ENCODE data around the gene VWA3A. TPM values are rescaled to one million over a fixed set of nuclear protein-coding genes. Genes with fewer than 3 reads are reported as not detected.
"Not testable (repeated sequence)": the region's sequence is repeated elsewhere in the genome, so short reads cannot be mapped to it uniquely, and the experiment has no call there.

VWA3A gene
- total RNA-seq, 1 donor: 0.36 TPM

DNA sequence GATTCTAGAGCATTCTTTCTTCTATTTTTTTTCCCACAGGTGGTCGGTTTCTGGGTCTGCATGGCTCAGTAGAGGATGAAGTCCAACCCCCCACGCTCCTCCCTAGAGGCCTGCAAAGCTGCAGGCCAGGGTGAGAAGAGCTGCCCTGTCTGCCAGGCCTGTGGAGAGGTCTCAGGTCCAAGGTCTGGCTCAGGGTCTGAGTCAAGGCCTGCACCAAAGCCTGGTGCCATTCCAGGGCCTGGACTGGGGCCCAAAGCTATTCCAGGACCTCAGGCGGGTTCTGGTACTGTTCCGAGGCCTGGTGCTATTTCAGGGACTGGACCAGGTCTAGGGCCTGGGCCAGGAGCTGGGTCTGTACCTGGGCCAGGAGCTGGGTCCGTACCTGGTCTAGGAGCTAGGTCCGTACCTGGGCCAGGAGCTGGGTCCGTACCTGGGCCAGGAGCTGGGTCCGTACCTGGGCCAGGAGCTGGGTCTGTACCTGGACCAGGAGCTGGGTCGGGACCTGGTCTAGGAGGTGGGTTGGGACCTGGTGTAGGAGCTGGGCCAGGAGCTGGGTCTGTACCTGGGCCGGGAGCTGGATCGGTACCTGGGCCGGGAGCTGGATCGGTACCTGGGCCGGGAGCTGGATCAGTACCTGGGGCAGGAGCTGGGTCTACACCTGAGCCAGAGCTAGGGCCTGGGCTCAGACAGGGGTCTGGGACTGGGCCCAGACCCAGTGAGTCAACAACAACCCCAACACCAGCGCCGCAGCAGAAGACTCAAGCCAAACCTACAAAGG lies 73.4 kb downstream of the VWA3A start:
- no peak overlapping the region for H3K4me2 ChIP-seq (ENCODE audit: insufficient read depth, low read length)
- no peaks in the 10 kb centered on the region for H3K4me1 ChIP-seq (ENCODE audit: insufficient read depth, low read length)
- no peaks in the 10 kb centered on the region for H3K79me2 ChIP-seq (ENCODE audit: insufficient read depth, low read length)
- H3K4me3 ChIP-seq (ENCODE audit: insufficient read depth, low read length): no peak overlapping the region
- no peak overlapping the region for H3K27ac ChIP-seq (ENCODE audit: low read depth, low read length)
- no peaks in the 10 kb centered on the region for H3K36me3 ChIP-seq (ENCODE audit: insufficient read depth, low read length)
- TF ChIP-seq CTCF (IDR thresholded peaks at IDR 0.05; ENCODE audit: extremely low read depth, low read depth, low read length): no peak
- DNase-seq (ENCODE audit: insufficient read length, low spot score, missing footprints): no peak
- H2AFZ ChIP-seq (ENCODE audit: low read length): no peak overlapping the region
- no peaks in the 10 kb centered on the region for H3K9me3 ChIP-seq (ENCODE audit: low read depth, low read length)
- peaks cover 11% of the 10 kb centered on the region for H3K27me3 ChIP-seq (ENCODE audit: insufficient read depth, low read length)
- H4K20me1 ChIP-seq (ENCODE audit: insufficient read depth, low read length): no peaks in the 10 kb centered on the region

- TF ChIP-seq CTCF (IDR thresholded peaks at IDR 0.05; ENCODE audit: extremely low read depth, low read depth, low read length): no peak
- H3K79me2 ChIP-seq (ENCODE audit: insufficient read depth, low read length): no peaks in the 10 kb centered on the region
Observed at GRCh38 chr16:22171953-22172352, 79.6 kb downstream of the VWA3A start.

DNA sequence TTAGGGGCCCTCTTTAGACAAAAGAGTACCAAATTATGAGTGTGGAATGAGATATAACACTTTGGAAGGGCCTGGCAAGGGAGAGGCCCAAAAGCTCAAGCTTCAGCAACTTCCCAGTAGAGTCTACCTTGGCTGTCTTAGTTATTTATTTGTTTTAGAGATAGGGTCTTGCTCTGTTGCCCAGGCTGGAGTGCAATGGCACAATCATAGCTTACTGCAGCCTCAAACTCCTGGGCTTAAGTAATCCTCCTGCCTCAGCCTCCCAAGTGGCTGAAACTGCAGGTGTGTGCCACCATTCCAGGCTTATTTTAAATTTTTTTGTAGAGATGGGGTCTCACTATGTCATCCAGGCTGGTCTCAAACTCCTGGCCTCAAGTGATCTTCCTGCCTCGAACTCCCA lies 80.3 kb downstream of the VWA3A start:
- not testable (repeated sequence) for H3K27me3 ChIP-seq (ENCODE audit: insufficient read depth, low read length); H3K36me3 ChIP-seq (ENCODE audit: insufficient read depth, low read length)

More at GRCh38 chr16:22171953-22172352, 79.6 kb downstream of the VWA3A start:
- H3K36me3 ChIP-seq (ENCODE audit: insufficient read depth, low read length): no peaks in the 10 kb centered on the region
- no peak overlapping the region for H2AFZ ChIP-seq (ENCODE audit: low read length)
- no peaks in the 10 kb centered on the region for H4K20me1 ChIP-seq (ENCODE audit: insufficient read depth, low read length)
- no peaks in the 10 kb centered on the region for H3K9me3 ChIP-seq (ENCODE audit: low read depth, low read length)
- no peaks in the 10 kb centered on the region for H3K4me1 ChIP-seq (ENCODE audit: insufficient read depth, low read length)
- H3K4me3 ChIP-seq (ENCODE audit: insufficient read depth, low read length): no peak overlapping the region
- peaks cover 5% of the 10 kb centered on the region for H3K27me3 ChIP-seq (ENCODE audit: insufficient read depth, low read length)
- H3K4me2 ChIP-seq (ENCODE audit: insufficient read depth, low read length): no peak overlapping the region
- no peak overlapping the region for H3K27ac ChIP-seq (ENCODE audit: low read depth, low read length)
- no peak for DNase-seq (ENCODE audit: insufficient read length, low spot score, missing footprints)

GRCh38 chr16:22174642-22175041 lies 82.3 kb downstream of the VWA3A start:
- H3K4me1 ChIP-seq (ENCODE audit: insufficient read depth, low read length): no peaks in the 10 kb centered on the region
- H3K9me3 ChIP-seq (ENCODE audit: low read depth, low read length): no peaks in the 10 kb centered on the region
- H3K36me3 ChIP-seq (ENCODE audit: insufficient read depth, low read length): no peaks in the 10 kb centered on the region
- no peak overlapping the region for H3K4me3 ChIP-seq (ENCODE audit: insufficient read depth, low read length)
- H3K27me3 ChIP-seq (ENCODE audit: insufficient read depth, low read length): peaks cover 5% of the 10 kb centered on the region
- H3K27ac ChIP-seq (ENCODE audit: low read depth, low read length): no peak overlapping the region
- H2AFZ ChIP-seq (ENCODE audit: low read length): no peak overlapping the region
- no peak for DNase-seq (ENCODE audit: insufficient read length, low spot score, missing footprints)
- no peak overlapping the region for H3K4me2 ChIP-seq (ENCODE audit: insufficient read depth, low read length)
- no peaks in the 10 kb centered on the region for H4K20me1 ChIP-seq (ENCODE audit: insufficient read depth, low read length)
- H3K79me2 ChIP-seq (ENCODE audit: insufficient read depth, low read length): no peaks in the 10 kb centered on the region
- no peak for TF ChIP-seq CTCF (IDR thresholded peaks at IDR 0.05; ENCODE audit: extremely low read depth, low read depth, low read length)

More for the DNA sequence above, 80.3 kb downstream of the VWA3A start:
- H3K9me3 ChIP-seq (ENCODE audit: low read depth, low read length); H3K4me1 ChIP-seq (ENCODE audit: insufficient read depth, low read length); H2AFZ ChIP-seq (ENCODE audit: low read length); DNase-seq (ENCODE audit: insufficient read length, low spot score, missing footprints); H3K4me2 ChIP-seq (ENCODE audit: insufficient read depth, low read length); H3K27ac ChIP-seq (ENCODE audit: low read depth, low read length); H4K20me1 ChIP-seq (ENCODE audit: insufficient read depth, low read length); H3K79me2 ChIP-seq (ENCODE audit: insufficient read depth, low read length); H3K4me3 ChIP-seq (ENCODE audit: insufficient read depth, low read length): not testable (repeated sequence)

Data from osteoblast (primary cell).